ENCODE measurements around the gene OPRD1.
"Not testable (repeated sequence)": the region's sequence is repeated elsewhere in the genome, so short reads cannot be mapped to it uniquely, and the experiment has no call there.

OPRD1 gene

DNA sequence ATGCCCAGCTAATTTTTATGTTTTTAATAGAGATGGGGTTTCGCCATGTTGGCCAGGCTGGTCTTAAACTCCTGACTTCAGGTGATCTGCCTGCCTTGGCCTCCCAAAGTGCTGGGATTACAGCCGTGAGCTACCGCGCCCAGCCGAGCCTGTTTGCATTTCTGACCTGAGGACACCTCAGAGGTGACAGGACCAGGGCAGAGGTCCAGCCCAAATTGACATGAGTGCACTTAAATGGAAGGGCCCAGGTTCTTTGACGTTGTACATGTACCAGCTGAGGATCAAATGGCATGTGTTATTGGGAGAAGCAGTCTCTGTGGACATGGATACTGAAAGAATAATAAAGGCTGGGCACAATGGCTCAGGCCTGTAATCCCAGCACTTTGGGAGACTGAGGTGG is 35.2 kb downstream of the OPRD1 start:
- not testable (repeated sequence) for DNase-seq

DNA sequence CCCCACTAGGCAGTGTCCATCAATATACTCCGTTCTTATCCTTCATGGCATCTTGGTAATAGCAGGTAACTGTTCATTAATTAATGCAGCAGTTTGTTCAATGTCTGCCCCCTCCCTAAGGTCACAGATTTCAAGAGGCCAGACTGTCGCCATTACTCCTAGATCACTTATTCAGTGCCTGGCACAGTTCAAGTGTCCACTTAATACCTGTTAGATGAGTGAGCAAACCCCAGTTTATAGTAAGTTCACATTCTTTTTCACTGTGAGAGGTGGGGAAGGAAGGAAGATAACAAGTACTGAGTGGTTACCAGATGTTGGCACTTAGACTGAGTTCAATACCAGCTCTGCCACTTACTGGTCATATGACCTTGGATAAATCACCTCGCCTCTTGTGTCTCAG is 36.4 kb downstream of the OPRD1 start:
- no peak for DNase-seq

DNA sequence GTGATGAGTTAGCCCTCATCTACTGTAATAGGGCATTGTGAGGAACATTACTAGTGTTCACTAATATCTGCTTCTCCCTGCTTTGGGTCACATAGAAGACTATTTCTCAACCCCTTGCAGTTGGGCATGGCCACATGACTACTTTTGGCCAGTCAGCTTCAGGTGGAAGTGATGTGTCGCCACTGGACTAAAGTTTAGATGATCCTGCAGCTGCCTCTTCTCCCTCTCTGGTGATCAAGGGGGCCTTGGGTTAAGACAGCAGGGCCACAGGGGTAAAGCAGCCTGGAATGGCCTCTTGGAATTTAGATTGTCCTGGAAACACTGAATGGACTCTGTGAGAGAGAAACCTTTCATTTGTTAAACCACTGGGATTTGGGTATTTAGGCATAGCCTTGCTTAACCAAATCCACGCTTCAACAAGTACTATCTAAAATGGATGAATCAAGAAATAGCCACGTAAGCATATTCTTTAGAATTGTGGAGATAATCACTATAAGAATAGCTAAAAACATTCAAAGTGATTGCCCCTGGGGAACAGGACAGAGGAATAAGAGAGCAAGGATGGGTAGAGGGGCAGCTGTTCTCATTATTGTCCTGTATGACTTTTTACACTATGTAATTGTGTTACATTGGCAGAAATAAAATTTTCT is 41.2 kb downstream of the OPRD1 start:
- DNase-seq = no peak

DNA sequence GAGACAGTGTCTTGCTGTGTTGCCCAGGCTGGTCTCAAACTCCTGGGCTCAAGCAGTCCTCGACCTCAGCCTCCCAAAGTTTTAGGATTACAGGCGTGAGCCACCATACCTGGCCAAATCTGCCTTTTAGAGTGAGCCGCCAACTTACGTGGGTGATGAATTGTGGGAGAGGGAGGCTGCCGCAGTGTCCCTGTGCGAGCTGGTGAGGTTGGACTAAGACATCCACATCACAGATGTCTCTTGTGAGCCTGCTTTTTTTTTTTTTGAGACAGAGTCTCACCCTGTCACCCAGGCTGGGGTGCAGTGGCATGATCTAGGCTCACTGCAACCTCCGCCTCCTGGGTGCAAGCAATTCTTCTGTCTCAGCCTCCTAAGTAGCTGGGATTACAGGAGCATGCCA is 42.4 kb downstream of the OPRD1 start:
- not testable (repeated sequence) for DNase-seq

DNA sequence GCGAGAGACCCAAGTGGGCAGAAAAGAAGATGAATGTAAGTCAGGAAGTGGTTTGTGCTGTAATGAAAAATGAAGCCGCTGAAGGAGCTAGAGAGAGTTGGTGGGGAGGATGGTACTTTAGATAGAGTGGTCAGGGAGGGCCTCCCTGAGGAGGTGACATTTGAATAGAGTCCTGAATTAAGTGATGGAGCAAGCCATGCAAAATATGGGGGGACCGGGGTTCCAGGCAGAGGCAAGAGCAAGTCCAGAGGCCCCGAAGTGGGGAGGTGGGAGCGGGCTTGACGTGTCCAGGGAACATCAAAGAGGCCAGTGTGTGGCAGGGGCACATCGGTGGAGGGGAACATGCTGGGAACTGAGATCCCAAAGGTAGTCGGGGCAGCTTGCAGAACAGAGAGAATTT is 43.1 kb downstream of the OPRD1 start:
- DNase-seq = no peak

GRCh38 chr1:28855469-28855951 is 43.5 kb downstream of the OPRD1 start:
- DNase-seq = no peak

GRCh38 chr1:28855969-28856368 is 44.0 kb downstream of the OPRD1 start:
- DNase-seq = no peak

DNA sequence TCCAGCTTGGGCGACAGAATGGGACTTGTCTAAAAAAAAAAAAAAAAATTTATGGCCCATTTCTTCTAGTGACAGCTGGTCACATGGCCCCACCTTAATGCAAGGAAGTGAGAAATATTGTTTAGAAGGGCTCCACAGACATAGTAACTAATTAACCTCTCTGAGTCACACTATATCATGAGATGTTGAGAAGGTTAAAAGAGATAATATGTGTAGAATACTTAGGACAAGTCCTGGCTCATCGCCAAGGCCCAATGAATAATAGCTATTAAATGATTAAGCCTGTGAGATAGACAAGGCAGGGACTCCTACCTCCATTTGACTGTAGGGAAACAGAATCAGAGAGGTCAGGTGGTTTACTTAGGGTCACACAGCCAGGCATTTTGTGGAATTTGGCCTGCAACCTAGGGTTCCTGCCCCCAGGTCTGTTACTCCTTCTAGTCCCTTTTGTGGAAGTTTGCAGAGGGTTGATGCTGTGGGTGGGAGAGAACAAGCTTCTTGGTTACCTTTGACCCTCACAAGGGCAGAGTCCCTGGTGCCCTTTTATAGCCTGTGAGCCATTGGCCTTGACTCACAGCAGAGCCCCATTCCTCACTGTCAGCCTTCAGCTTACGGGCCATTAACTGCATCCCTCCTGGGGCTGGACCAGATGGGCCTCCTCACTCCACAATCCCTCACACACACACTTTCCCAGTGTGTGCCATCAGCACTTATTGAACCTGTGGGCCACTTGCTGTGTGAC is 48.5 kb downstream of the OPRD1 start:
- DNase-seq = no peak

GRCh38 chr1:28862571-28863403 is 50.8 kb downstream of the OPRD1 start:
- no peak for DNase-seq

- no peak for DNase-seq
Measured at GRCh38 chr1:28864695-28865094, 52.7 kb downstream of the OPRD1 start.

DNA sequence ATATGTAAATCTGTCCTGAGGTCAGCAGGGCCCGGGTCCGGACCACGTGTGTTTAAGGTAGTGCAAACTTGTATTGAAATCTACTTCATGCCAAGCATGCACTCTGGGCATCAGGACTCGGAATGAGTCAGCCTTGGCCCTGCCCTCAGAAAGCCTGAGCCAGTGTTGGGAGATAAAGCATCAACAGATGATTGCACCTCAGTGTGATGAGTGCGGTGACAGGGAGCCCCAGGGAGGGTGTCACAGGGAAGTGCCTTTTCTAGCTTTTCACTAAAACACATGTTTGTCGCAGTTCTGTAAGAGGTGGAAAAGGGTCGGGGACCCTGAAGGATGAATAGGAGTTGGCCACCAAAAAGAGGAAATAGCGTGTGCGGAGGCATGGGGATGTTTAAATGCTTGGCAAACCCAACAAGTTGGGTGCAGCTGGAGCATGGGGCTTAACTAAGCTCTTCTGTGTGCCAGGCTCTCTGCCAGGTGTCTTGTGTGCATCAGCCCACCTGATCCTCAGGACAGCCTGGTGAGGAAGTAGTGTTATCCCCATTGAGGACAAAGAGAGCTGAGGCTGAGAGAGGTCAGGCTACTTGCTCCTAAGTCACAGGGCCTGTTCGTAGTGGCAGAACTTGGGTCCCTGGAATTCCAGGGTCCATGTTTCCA is 54.2 kb downstream of the OPRD1 start:
- no peak for DNase-seq

DNA sequence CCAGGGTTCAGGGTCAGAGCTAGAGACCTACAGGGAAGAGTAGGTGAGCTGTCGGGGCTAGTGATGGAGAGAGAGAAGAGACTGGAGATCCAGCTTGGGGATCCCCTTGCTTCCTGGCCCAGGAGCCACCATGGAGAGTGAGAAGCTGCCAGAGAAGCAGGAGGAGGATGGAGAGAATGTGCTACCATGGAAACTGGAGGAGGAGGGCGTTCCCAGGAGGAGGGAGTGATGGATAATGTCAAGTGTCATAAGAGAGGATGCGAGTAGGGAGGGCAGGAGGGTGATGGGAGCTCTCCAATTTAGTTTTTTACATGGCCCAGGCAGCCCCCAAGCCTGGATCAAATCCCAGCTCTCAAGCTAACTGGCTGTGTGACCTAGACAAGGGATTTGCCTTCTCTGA is 55.9 kb downstream of the OPRD1 start:
- no peak for DNase-seq

- no peak for DNase-seq
Measured at GRCh38 chr1:28869952-28870351, 58.0 kb downstream of the OPRD1 start.

GRCh38 chr1:28871631-28872401 is 59.8 kb downstream of the OPRD1 start:
- no peak for DNase-seq

DNA sequence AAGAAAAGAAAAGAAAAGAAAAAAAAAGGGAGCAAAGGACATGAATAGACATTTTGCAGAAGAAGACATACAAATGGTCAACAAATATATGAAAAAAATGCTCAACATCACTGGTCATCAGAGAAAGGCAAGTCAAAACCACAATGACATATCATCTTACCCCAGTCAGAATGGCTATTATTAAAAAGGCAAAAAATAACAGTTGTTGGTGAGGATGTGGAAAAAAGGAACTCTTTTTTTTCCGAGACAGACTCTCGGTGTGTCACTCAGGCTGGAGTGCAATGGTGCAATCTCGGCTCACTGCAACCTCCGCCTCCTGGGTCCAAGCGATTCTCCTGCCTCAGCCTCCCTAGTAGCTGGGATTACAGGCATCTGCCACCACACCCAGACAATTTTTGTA is 63.2 kb downstream of the OPRD1 start:
- not testable (repeated sequence) for DNase-seq

- peak; percentile 75 for DNase-seq
Measured at GRCh38 chr1:28877132-28877781, 65.3 kb downstream of the OPRD1 start.

DNA sequence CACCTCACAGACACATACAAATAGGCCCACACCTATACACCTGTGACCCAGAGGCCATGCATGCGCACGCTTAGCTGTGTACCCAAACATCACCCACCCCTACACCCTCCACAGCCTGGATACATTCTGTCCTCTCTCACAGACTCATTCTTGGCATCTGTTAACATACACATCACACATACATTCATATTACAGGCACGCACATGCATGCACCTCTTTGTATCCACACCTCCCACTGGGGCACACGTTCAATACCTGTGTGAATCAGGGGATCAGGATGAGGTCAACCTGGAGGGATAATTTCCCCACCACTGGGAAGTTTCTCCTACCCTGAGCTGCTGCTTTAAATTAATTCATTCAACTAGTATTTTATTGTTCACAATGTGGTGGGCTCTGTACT is 66.8 kb downstream of the OPRD1 start:
- DNase-seq = no peak

GRCh38 chr1:28882009-28882628 is 70.1 kb downstream of the OPRD1 start:
- DNase-seq = peak; percentile 77

DNA sequence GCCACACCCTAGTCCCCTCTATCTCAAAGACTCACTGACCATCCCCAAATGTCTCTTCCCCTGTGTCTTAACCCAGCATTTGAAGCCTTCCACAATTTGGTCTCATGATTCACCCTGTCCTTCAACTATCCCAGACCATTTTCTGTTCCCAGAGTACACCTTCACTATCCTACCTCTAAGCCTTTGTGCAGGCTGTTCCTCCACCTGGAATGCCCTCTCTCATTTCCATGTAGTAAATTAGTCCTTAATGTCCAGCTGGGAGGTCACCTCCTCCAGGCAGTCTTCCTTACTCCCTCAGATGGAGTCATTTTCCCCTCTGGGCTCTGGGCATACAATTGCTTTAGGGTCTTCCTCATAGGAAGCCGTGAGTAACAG is 71.3 kb downstream of the OPRD1 start:
- DNase-seq = no peak

- no peak for DNase-seq
Measured at GRCh38 chr1:28885472-28885877, 73.5 kb downstream of the OPRD1 start.
